GM19025 (cell line): ENCODE measurements around the gene MAML3.

Experiments
- ATAC-seq: cut with Tn5 transposase; IDR thresholded peaks from one replicate; pipeline ENCODE4 v1.9.1; 2021; ENCODE audit warnings: mild to moderate bottlenecking, low read depth, moderate library complexity; ENCODE audit not compliant: unreplicated experiment

The MAML3 gene

DNA sequence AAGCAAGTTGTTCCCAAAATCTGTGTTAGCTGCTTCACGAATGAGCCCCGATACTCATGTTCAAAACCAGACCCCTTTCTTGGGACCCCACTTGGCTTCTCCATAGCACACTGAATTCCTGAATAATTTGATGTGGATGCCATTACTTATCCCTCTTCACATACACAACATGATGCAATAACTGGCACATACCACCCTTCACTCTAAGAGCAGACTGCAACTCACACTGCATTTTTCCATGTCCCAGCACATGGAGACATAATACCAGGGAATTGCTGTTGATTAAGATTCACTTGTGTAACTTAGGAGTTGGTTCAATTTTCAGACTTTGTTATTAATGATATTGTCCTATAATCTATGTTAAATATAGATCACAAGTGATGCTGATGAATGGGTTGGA lies 213.4 kb downstream of the MAML3 start:
- ATAC-seq, result no peak

- no peak for ATAC-seq
Observed at GRCh38 chr4:139938414-139938813, 215.6 kb downstream of the MAML3 start.

GRCh38 chr4:139935911-139936310 lies 218.1 kb downstream of the MAML3 start:
- no peak for ATAC-seq

- ATAC-seq, result no peak
Observed at GRCh38 chr4:139934708-139935195, 219.2 kb downstream of the MAML3 start.

GRCh38 chr4:139934057-139934707 lies 219.8 kb downstream of the MAML3 start:
- ATAC-seq, result no peak

DNA sequence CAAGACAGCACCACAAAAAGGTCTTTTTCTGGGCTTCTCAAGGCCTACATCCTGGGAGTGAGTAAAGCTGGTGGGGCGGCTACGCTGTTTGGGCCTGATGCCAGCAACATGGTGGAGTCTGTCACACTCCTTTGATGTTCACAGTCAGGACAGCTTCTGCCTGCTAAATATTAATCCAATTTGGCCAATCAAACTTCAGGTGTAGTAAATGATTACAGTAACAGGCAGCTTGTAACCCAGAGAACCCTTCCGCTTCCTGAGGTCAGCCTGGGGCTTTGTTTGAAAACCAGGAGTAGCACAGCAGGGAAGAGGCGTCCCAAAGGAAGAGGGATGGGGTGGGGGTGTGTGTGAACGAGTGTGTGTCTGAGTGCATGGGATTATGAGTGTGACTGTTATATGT lies 220.4 kb downstream of the MAML3 start:
- no peak for ATAC-seq

GRCh38 chr4:139933104-139933503 lies 220.9 kb downstream of the MAML3 start:
- ATAC-seq, result no peak

- no peak for ATAC-seq
Observed at GRCh38 chr4:139924782-139925181, 229.2 kb downstream of the MAML3 start.

DNA sequence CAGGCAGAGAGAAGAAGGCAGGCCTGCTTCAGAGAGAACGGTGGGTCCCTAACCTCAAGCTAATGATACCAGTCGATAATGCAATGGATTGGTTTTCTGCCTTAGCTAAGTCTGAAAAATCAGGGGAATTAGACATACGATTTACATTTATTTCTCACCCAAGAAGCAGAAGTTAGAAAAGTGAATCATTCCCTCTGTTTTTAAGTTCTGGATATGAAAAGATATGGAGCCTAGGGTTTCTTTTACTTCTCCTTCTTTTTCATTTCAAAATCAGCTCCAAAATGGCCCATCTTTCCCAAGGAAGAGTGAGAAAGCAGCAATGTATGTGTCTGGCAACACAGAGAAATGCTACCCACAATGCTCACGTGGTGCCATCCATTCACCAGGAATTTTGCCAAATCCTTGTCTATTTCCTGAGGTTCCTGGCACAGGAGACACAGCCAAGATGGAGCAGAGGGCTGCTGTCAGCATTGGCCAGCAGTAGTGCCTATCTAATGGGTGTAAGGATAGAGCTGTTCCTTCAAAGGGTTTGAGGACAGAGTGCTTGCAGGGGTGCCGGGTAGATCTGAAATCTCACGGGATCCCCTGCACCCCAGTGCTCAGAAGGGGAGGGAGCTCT lies 231.5 kb downstream of the MAML3 start:
- no peak for ATAC-seq

GRCh38 chr4:139921429-139922184 lies 232.4 kb downstream of the MAML3 start:
- no peak for ATAC-seq

DNA sequence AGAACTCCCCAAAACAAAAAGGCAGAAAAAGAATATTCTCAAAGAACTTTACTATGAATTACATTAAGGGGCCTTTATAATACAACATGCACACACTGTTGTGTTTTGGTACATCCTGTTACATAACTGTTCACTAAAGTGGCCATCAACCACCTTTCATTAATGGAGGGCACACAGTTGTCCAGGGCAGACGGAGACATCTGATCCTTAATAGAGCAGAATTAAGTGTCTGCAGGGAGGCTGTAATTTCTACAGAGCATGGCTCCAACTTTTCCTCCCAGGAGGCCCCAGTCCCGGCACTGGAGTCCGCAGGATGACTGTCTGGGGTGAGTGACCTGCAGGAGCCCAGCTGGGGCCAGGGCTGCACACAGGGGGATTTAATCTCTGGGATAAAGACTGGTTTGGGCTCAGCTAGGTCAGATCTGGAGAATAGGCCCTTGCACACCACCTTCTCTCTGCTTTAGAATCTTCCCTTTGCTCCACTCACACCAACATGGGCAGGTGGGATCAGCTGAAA lies 233.4 kb downstream of the MAML3 start:
- ATAC-seq, result no peak

DNA sequence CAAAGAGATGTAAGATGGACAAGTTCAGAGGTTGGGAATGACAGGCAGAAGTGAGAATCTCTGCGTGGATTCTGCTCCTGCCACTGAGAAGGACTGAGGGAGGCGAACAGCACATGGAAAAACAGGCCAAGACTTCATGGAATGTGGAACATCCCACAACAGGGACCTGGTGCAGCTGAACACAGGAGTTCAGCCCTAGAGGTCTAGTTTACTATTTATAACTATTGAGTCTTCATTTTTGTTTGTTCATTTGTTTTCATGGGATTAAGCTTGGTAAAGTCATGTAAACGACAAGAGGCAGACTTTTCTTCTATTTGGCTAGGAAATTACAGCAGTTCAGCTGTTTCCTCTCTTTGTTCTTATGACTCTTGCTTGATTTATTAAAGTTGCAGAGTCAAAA lies 234.5 kb downstream of the MAML3 start:
- ATAC-seq, result no peak

- no peak for ATAC-seq
Observed at GRCh38 chr4:139919004-139919403, 235.0 kb downstream of the MAML3 start.

DNA sequence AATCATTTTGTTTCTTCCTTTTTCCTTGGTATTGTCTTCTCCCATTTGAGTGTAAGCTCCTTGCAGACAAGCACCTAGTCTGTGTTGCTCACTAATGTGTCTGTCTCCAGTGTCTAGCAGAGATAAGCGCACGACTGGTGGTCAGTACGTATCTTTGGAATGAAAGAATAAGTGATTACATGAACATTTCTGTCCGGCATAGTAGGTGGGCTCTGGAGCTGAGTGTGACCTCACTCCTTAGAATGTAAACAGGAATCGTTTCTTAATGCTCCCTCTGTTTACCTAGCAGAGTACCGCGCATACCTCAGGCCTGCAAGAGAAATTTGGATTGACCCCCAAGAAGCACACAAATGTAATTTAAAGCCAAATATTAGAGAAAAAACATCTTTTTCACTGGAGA lies 235.4 kb downstream of the MAML3 start:
- ATAC-seq, result no peak

GRCh38 chr4:139917896-139918295 lies 236.1 kb downstream of the MAML3 start:
- ATAC-seq, result no peak

- no peak for ATAC-seq
Observed at GRCh38 chr4:139916041-139916440, 237.9 kb downstream of the MAML3 start.

DNA sequence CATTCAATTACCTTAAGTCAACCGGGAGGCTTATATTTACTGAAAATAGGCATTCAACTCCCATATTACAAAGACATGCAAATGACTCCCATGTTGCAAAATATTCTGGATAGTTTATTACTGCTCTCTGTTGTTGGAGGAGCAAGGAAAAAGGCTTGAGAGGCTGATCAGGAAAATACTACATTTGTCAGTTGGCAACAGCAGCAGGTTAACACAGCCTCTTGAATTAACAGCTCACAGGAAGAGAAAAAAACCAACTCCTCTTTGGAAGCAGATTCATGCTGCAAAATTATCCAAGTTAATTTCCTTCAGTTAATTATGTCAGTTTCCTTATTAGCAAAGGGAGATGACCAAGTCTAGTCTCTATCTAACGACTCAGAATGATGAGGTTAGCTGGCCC lies 238.9 kb downstream of the MAML3 start:
- no peak for ATAC-seq

DNA sequence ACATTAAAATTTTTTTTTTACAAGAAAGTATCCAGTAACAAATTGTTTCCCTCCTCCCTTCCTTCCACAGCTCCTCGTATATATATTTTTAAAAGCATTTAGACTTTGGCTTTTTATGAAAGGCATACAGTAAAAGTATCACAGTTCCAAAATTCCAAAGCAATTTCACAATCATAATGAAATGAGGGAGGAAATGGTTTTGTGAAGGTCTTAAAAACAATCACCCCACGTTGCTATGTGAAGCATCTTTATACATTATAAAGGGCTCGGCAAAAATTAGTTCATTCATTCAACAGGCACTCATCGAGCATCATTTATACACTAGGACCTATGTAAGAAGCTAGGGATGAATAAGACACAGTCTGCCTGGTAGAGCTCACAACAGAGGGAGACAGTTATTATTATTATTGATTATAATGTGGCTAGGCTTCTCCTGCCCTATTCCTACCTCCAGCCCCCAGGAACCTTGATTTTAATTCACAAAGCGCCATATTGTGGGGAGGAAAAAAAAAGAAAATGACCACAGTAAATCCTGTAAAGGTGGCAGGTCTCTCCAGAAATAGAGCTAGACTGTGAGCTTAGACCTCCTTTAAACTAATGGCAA lies 239.9 kb downstream of the MAML3 start:
- ATAC-seq, result no peak

- ATAC-seq, result no peak
Observed at GRCh38 chr4:139913398-139913990, 240.5 kb downstream of the MAML3 start.

- no peak for ATAC-seq
Observed at GRCh38 chr4:139912445-139912844, 241.5 kb downstream of the MAML3 start.

- no peak for ATAC-seq
Observed at GRCh38 chr4:139910106-139910505, 243.9 kb downstream of the MAML3 start.
